ENCODE measurements around the gene SMAD7. TPM values are rescaled to one million over a fixed set of nuclear protein-coding genes. Genes with fewer than 3 reads are reported as not detected.

SMAD7 gene, protein sequence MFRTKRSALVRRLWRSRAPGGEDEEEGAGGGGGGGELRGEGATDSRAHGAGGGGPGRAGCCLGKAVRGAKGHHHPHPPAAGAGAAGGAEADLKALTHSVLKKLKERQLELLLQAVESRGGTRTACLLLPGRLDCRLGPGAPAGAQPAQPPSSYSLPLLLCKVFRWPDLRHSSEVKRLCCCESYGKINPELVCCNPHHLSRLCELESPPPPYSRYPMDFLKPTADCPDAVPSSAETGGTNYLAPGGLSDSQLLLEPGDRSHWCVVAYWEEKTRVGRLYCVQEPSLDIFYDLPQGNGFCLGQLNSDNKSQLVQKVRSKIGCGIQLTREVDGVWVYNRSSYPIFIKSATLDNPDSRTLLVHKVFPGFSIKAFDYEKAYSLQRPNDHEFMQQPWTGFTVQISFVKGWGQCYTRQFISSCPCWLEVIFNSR
- total RNA-seq (2014; rRNA removed; shearing (Covaris generic)): 43.6 and 51.7 TPM in 2 replicates
- polyA plus RNA-seq (2016; fragmentation: Nextera tagmentation; extraction: Ambion mirVana): 6.8 and 8.4 TPM in 2 replicates

DNA sequence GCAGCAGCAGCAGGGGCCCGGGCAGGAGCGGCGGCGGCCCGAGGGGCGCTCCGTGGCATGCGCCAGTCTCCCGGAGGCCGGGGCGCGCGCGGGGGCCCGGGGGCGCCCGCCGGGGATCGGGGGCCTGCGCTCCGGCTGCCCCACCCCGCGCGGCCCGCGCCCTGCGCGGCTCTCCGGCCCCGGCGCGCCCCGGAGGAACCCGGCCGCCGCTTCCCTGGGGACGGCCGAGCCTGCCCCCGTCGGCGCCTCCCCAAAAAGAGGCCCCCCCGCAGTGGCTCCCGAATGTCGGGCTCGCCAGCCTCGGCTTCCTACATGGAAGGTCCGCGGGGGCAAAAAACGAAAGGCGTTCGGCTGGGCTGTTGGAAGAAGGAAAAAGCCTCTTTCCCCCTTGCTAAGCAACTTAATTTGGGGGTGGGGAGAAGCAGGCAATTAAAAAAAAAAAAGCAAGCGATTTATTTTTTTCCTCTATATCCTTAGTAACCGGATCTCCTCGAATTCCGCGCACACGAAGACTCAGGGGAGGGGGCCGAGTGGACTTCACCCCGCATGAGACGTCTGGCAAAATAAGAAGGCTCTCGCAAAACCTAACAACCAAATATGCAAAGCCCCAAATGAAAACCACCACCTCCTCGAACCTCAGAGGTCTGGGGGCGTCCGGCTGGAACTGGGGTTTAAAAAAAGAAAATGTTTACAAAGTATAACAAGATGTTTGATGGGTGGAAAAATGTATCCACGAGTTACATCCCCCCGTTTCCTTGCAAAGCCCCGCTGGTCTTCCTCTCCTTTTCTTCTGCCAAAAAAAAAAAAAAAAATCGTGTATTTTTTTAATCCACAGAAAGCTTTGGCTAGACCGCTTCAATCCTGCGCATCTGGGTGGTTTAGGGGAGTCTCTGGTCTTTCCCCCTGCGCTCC, at the start of gene SMAD7:
TSS of gene SMAD7 (minus strand) at position 430 of the 912 bp plus-strand sequence. CDS start 541 bp downstream, outside the sequence.
- H3K4me2 ChIP-seq (ENCODE audit: unreplicated experiment): peak within 1 kb of the TSS; percentile 90
- peak; percentile 64 for DNase-seq
- 0 to 1% methylated on average over 22 to 37 of the region's 71 CpGs for WGBS, 2 experiments (ENCODE audit: low coverage in 1 of 2, low lambda C conversion rate in 2 of 2, missing lambda C conversion rate in 2 of 2)
- no peaks in the 10 kb centered on the region for H3K9me2 ChIP-seq (ENCODE audit: insufficient read depth)
- no peaks in the 10 kb centered on the region for H3K9me3 ChIP-seq (ENCODE audit: low read depth)
- peaks cover 55% of the 10 kb centered on the region for H3F3A ChIP-seq (ENCODE audit: insufficient read depth)
- H3K36me3 ChIP-seq (ENCODE audit: low read depth): peaks cover 14% of the 10 kb centered on the region
- H2AFZ ChIP-seq: no peak within 1 kb of the TSS
- H3K4me3 ChIP-seq: peak within 1 kb of the TSS; percentile 87
- no peak for TF ChIP-seq EZH2 (IDR thresholded peaks at IDR 0.05; ENCODE audit: insufficient read depth, poor library complexity, severe bottlenecking)
- no peak for TF ChIP-seq EZH2phosphoT487 (IDR thresholded peaks at IDR 0.05; ENCODE audit: insufficient read depth, low read depth)
- peak within 1 kb of the TSS; percentile 99 for H3K9ac ChIP-seq
- H3K79me2 ChIP-seq (ENCODE audit: insufficient read depth): peaks cover 71% of the 10 kb centered on the region
- peaks cover 40% of the 10 kb centered on the region for H3K4me1 ChIP-seq (ENCODE audit: insufficient read depth)
- in situ Hi-C loops (cut with MboI): no loop called here
- no peaks in the 10 kb centered on the region for H3K27me3 ChIP-seq (replicated peaks; ENCODE audit: insufficient read depth)
- 0 out of 2 replicates have a peak, but pooled peaks cover 9% of the 10 kb centered on the region for H4K20me1 ChIP-seq (ENCODE audit: insufficient read depth)
- peak within 1 kb of the TSS; percentile 96 for H3K27ac ChIP-seq

DNA sequence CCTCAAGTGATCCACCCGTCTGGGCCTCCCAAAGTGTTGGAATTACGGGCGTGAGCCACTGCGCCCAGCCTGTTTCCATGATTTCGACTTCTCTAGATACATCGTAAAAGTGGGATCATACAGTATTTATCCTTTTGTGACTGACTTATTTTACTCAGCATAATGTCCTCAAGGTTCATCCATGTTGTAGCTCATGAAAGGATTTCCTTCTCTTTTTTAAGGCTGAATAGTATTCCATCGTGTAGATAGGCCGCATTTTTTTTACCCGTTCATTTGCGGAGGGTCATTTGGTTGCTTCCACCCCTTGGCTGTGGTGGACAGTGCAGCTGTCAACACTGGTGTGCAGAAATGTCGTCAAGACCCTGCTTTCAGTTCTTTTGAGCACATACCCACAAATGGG, 48.8 kb upstream of the SMAD7 start:
- Histone ChIP-seq H3K4me2 (ENCODE audit: unreplicated experiment) (no peak overlapping the region), H3K9me2 (ENCODE audit: insufficient read depth) (no peaks in the 10 kb centered on the region), H2AFZ (no peak overlapping the region), H3K36me3 (ENCODE audit: low read depth) (no peaks in the 10 kb centered on the region), H3K4me3 (no peak overlapping the region), H3K4me1 (ENCODE audit: insufficient read depth) (peaks cover 29% of the 10 kb centered on the region), H4K20me1 (ENCODE audit: insufficient read depth) (no peaks in the 10 kb centered on the region), H3K27me3 (replicated peaks; ENCODE audit: insufficient read depth) (no peaks in the 10 kb centered on the region), H3K79me2 (ENCODE audit: insufficient read depth) (no peaks in the 10 kb centered on the region), H3F3A (ENCODE audit: insufficient read depth) (peaks cover 18% of the 10 kb centered on the region), H3K9ac (no peak overlapping the region), H3K9me3 (ENCODE audit: low read depth) (no peaks in the 10 kb centered on the region), H3K27ac (no peak overlapping the region)
- TF ChIP-seq EZH2phosphoT487 (IDR thresholded peaks at IDR 0.05; ENCODE audit: insufficient read depth, low read depth) (no peak), EZH2 (IDR thresholded peaks at IDR 0.05; ENCODE audit: insufficient read depth, poor library complexity, severe bottlenecking) (no peak)
- in situ Hi-C loops (cut with MboI): no loop called here
- 87 to 89% methylated on average over 11 of the region's 11 CpGs for WGBS, 2 experiments (ENCODE audit: low coverage in 1 of 2, low lambda C conversion rate in 2 of 2, missing lambda C conversion rate in 2 of 2)
- no peak for DNase-seq

DNA sequence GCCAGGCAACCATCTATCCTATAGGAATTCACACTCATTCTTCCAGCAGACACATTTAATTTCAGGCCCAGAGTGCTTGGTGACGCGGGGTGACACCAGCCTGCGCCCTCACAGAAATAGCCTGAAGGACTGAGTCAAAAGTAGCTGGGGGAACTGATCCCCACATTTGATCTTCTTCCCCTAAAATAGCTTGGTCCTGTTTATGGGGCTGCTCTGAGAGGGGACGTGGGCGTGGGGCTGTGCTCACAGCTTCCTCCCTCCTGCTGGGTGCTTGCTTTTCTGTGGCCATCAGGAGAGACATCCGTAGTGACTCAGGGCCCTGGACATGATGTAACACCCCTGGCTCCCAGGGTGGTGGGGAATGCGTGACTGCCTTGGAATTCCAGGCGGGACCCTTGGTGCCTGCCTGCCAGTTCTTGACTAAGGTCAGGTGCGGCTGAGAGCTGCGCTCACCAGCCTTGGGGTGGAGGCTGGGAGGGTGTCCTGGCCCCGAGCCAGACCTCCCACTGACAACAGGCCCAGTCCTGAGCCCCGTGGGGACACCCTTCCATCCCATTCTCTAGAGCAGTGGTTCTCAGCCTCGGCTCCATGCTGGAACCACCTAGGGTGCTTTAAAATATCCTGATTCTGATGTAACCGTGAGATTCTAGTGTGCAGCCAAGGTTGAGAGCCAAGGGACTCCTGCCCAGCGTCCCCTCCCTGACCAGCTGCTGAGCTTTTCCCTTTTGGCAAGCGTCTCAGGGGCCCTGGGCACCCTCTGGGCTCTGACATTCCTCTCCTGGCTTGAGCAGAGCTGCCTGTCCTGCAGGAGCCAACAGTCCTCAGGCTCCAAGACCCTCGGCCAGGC, 47.4 kb upstream of the SMAD7 start:
- peak overlapping the region; percentile 98 for H3K27ac ChIP-seq
- H3K36me3 ChIP-seq (ENCODE audit: low read depth): no peaks in the 10 kb centered on the region
- no peak for TF ChIP-seq EZH2phosphoT487 (IDR thresholded peaks at IDR 0.05; ENCODE audit: insufficient read depth, low read depth)
- H2AFZ ChIP-seq: peak overlapping the region; percentile 6; the same call in 1 of the 2 replicates
- DNase-seq: peak; percentile 99
- no peaks in the 10 kb centered on the region for H3K27me3 ChIP-seq (replicated peaks; ENCODE audit: insufficient read depth)
- peak overlapping the region; percentile 86 for H3K9ac ChIP-seq
- peak overlapping the region; percentile 65 for H3K4me2 ChIP-seq (ENCODE audit: unreplicated experiment)
- 2 to 3% methylated on average over 17 of the region's 17 CpGs for WGBS, 2 experiments (ENCODE audit: low coverage in 1 of 2, low lambda C conversion rate in 2 of 2, missing lambda C conversion rate in 2 of 2)
- H4K20me1 ChIP-seq (ENCODE audit: insufficient read depth): no peaks in the 10 kb centered on the region
- no peaks in the 10 kb centered on the region for H3K9me2 ChIP-seq (ENCODE audit: insufficient read depth)
- in situ Hi-C loops (cut with MboI): no loop called here
- H3K4me1 ChIP-seq (ENCODE audit: insufficient read depth): peaks cover 41% of the 10 kb centered on the region
- H3F3A ChIP-seq (ENCODE audit: insufficient read depth): peaks cover 26% of the 10 kb centered on the region
- H3K9me3 ChIP-seq (ENCODE audit: low read depth): no peaks in the 10 kb centered on the region
- no peaks in the 10 kb centered on the region for H3K79me2 ChIP-seq (ENCODE audit: insufficient read depth)
- peak overlapping the region; percentile 16 for H3K4me3 ChIP-seq

DNA sequence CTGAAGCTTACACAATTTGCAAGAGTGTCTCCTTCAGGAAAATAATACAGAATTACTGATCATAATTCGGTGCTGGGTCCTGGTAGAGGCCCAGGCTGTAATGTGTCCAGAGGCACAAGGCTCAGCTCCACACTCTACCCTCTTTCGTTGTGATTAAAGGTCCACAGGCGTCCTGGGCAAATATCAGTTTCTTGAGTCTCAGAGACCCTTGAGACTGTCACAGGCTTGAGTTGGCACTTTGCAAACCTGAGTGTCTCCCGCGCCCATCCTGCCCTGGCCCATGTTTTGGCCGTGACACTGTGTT, 46.9 kb upstream of the SMAD7 start:
- Histone ChIP-seq H3K9ac (peak overlapping the region; percentile 86), H3K4me3 (peak overlapping the region; percentile 16; the same call in 1 of the 2 replicates), H3K27me3 (replicated peaks; ENCODE audit: insufficient read depth) (no peaks in the 10 kb centered on the region), H3F3A (ENCODE audit: insufficient read depth) (peaks cover 30% of the 10 kb centered on the region), H3K36me3 (ENCODE audit: low read depth) (no peaks in the 10 kb centered on the region), H3K4me2 (ENCODE audit: unreplicated experiment) (peak overlapping the region; percentile 32), H3K4me1 (ENCODE audit: insufficient read depth) (peaks cover 44% of the 10 kb centered on the region), H3K79me2 (ENCODE audit: insufficient read depth) (no peaks in the 10 kb centered on the region), H3K9me3 (ENCODE audit: low read depth) (no peaks in the 10 kb centered on the region), H3K9me2 (ENCODE audit: insufficient read depth) (no peaks in the 10 kb centered on the region), H2AFZ (no peak overlapping the region), H3K27ac (peak overlapping the region; percentile 98), H4K20me1 (ENCODE audit: insufficient read depth) (no peaks in the 10 kb centered on the region)
- WGBS, 2 experiments (ENCODE audit: low coverage in 1 of 2, low lambda C conversion rate in 2 of 2, missing lambda C conversion rate in 2 of 2): 48 to 50% methylated on average over 6 of the region's 6 CpGs
- DNase-seq: no peak
- in situ Hi-C loops (cut with MboI): no loop called here
- TF ChIP-seq EZH2 (IDR thresholded peaks at IDR 0.05; ENCODE audit: insufficient read depth, poor library complexity, severe bottlenecking): no peak
- TF ChIP-seq EZH2phosphoT487 (IDR thresholded peaks at IDR 0.05; ENCODE audit: insufficient read depth, low read depth): no peak

All from GM23248 (cell line).